NT2/D1 (cell line): ENCODE measurements around the gene ST6GALNAC4.

Experiments
- SUZ12 ChIP-seq: IDR thresholded peaks from 2 replicates; pipeline ENCODE4 v1.6.1; 2011; ENCODE audit not compliant: insufficient read length, insufficient read depth; ENCODE audit errors: extremely low read depth
- YY1 ChIP-seq: IDR thresholded peaks from 2 replicates; pipeline ENCODE4 v1.6.1; 2011; ENCODE audit not compliant: insufficient read length, insufficient read depth
- ZNF274 ChIP-seq: IDR thresholded peaks from 2 replicates; pipeline ENCODE4 v1.6.1; 2011; ENCODE audit warnings: mild to moderate bottlenecking, low read depth, low read length

DNA sequence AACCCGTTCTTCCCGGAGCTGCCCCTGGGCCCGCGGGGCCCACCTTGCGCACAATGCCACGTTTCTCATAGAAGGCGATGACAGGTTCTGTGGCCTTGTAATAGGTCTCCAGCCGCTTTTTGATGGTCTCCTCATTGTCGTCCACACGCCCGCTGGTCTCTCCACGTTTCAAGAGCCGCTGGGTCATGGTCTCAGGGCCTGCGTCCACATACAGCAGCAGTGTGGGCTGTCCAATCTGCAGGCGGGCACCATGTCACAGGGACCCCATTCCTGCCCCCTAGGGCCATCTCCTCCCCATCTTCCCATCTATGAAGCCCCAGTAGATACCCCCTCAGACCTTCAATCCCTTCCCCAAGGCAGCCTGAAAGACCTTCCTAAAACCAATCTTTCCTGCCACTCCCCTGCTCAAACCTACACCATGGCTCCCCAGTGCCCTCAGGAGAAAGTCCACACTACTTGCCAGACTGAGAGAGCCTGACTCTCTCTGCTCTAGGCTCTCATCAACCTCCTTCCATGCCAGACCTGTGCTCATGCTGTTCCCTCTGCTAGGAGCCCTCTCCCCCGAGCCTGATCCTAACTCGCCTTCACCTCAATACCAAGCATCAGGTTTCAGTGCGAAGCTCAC lies 48.5 kb downstream of the ST6GALNAC4 start:
- TF ChIP-seq YY1 (no peak), ZNF274 (no peak), SUZ12 (no peak)
